GM19099 (cell line): ENCODE measurements around the gene LTA4H.

Experiments
- POLR2A ChIP-seq: IDR thresholded peaks from 3 replicates; pipeline ENCODE4 v1.6.1; 2011; ENCODE audit warnings: low read depth; ENCODE audit not compliant: insufficient read length; ENCODE audit errors: extremely low read depth

LTA4H gene

GRCh38 chr12:95960241-95960640 is 75.1 kb downstream of the LTA4H start:
- TF ChIP-seq POLR2A = no peak

DNA sequence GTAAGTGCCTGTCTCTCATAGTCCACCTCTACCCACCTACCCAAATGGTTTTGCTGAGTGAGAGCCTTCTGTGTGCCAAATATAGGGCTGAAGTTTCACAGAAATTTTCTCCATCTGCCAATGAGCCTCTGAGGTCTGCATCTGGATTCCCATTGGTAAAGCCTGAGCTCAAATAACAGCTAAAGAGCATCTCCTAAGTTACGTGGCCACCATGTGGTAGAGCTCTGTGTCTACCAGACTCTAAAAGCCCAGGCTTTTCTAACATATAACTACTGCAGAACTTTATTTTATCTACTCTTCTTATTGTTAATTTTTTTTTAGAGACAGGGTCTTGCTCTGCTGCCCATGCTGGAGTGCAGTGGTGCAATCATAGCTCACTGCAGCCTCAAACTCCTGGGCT is 76.3 kb downstream of the LTA4H start:
- TF ChIP-seq POLR2A = no peak

GRCh38 chr12:95956557-95957145 is 78.7 kb downstream of the LTA4H start:
- no peak for TF ChIP-seq POLR2A

DNA sequence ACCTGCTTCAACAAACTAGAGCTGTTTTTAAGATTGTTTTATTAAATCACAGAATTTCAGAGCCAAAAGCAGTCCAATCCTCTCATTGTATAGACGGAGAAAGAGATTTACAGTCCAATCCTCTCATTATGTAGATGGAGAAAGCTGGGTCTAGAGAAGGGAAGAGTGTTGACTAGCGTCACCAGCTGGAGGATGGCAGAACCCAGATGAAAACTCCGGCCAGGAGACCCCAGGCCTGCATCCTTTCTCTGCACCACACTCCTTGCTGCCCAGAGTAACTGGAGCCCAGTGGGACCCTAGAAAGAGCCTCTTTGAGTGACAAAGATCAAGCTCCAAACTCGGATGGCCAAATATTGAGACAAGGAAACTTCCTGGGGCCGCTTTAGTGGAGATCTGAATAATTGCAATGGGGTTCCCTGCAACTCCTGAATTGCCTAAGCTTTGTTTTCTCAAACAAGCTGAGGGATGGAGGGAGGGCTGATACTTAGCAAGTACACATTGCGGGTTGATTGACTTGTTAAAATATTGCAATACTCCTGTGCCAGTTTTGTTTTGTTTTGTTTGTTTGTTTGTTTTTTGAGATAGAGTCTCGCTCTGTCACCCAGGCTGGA is 79.7 kb downstream of the LTA4H start:
- TF ChIP-seq POLR2A = no peak

GRCh38 chr12:95953000-95953399 is 82.4 kb downstream of the LTA4H start:
- no peak for TF ChIP-seq POLR2A

DNA sequence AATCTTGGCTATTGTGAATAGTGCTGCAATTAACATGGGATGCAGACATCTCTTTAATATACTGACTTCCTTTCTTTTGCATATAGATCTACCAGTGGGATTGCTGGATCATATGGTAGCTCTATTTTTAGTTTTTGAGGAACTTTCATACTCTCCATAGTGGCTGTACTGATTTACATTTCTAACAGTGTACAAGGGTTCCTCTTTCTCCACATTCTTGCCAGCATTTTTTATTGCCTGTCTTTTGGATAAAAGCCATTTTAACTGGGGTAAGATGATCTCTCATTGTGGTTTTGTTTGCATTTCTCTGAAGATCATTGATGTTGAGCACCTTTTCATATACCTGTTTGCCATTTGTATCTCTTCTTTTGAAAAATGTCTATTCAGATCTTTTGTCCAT is 83.9 kb downstream of the LTA4H start:
- no peak for TF ChIP-seq POLR2A
